HEK293T (cell line): ENCODE results near the gene CHDH.

Experiments used
- ARNT ChIP-seq: fragments of 450-650 bp; IDR thresholded peaks from 2 replicates; pipeline ENCODE4 v1.6.1; 2017; ENCODE audit warnings: mild to moderate bottlenecking
- BHLHE40 ChIP-seq: fragments of 450-650 bp; IDR thresholded peaks from 2 replicates; pipeline ENCODE4 v1.6.1; 2016; ENCODE audit warnings: mild to moderate bottlenecking, moderate library complexity, borderline replicate concordance
- LEF1 ChIP-seq: fragments of 450-650 bp; IDR thresholded peaks from 2 replicates; pipeline ENCODE4 v1.6.1; 2017; ENCODE audit warnings: mild to moderate bottlenecking, borderline replicate concordance
- SP1 ChIP-seq: fragments of 450-650 bp; IDR thresholded peaks from 2 replicates; pipeline ENCODE4 v1.6.1; 2017
- TARDBP ChIP-seq: fragments of 450-650 bp; IDR thresholded peaks from 2 replicates; pipeline ENCODE4 v1.6.1; 2016

- TF ChIP-seq SP1 (no peak), BHLHE40 (no peak), ARNT (no peak), TARDBP (no peak), LEF1 (no peak)
These were observed 32.3 kb downstream of the CHDH start for GRCh38 chr3:53813876-53814275.
